Measurements from ENCODE around the gene FABP7.
A peak's percentile ranks its signal among the peaks of the same experiment; 100 is the strongest.

FABP7 gene

DNA sequence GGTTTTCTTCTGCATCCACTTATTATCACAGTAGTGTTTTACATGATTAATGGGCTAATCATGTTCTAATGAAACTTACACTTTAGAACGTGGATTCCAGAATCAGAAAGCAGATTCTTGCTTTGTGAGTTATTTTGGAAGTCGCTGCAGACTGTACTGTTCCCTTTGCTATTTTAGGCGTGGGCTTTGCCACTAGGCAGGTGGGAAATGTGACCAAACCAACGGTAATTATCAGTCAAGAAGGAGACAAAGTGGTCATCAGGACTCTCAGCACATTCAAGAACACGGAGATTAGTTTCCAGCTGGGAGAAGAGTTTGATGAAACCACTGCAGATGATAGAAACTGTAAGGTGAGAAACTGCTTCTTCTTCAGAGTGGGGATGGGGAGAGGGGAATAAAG, 598 bp downstream of the FABP7 start:
- H3K4me1 ChIP-seq (ENCODE audit: low read depth, poor library complexity, severe bottlenecking) = peaks cover 11% of the 10 kb centered on the region
- no peaks in the 10 kb centered on the region for H4K20me1 ChIP-seq (ENCODE audit: insufficient read depth)
- H3K36me3 ChIP-seq (ENCODE audit: insufficient read depth) = no peaks in the 10 kb centered on the region
- no peaks in the 10 kb centered on the region for H3K27me3 ChIP-seq (ENCODE audit: insufficient read depth, low read depth)
- H3K27ac ChIP-seq = no peak overlapping the region
- no peak overlapping the region for H3K4me3 ChIP-seq (IDR thresholded peaks at IDR 0.05; ENCODE audit: insufficient read depth, low read depth, low read length)
- no peaks in the 10 kb centered on the region for H3K79me2 ChIP-seq (ENCODE audit: insufficient read depth, low read depth)
- TF ChIP-seq, protein P1, sequence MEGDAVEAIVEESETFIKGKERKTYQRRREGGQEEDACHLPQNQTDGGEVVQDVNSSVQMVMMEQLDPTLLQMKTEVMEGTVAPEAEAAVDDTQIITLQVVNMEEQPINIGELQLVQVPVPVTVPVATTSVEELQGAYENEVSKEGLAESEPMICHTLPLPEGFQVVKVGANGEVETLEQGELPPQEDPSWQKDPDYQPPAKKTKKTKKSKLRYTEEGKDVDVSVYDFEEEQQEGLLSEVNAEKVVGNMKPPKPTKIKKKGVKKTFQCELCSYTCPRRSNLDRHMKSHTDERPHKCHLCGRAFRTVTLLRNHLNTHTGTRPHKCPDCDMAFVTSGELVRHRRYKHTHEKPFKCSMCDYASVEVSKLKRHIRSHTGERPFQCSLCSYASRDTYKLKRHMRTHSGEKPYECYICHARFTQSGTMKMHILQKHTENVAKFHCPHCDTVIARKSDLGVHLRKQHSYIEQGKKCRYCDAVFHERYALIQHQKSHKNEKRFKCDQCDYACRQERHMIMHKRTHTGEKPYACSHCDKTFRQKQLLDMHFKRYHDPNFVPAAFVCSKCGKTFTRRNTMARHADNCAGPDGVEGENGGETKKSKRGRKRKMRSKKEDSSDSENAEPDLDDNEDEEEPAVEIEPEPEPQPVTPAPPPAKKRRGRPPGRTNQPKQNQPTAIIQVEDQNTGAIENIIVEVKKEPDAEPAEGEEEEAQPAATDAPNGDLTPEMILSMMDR (conservative IDR thresholded peaks at IDR 0.05; ENCODE audit: low read depth, low read length) = no peak
- H3K4me2 ChIP-seq = peak overlapping the region; percentile 14; the same call in 1 of the 2 replicates
- no peak overlapping the region for H2AFZ ChIP-seq (ENCODE audit: low read depth)
- H3K9ac ChIP-seq = no peak overlapping the region; the same call in 1 of the 2 replicates

DNA sequence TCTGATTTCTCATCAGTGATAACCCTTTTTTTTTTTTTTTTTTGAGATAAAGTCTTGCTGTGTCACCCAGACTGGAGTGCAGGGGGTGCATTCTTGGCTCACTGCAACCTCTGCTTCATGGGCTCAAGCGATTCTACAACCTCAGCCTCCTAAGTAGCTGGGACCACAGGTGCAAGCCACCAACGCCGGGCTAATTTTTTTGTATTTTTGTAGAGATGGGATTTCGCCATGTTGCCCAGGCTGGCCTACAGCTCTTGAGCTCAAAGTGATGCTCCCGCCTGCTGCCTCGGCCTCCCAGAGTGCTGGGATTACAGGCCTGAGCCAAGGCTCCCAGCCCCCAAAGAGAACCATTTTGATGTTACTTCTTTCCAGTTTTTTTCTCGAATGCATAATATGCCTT, 2.2 kb downstream of the FABP7 start:
- H3K27me3 ChIP-seq (ENCODE audit: insufficient read depth, low read depth) = no peaks in the 10 kb centered on the region
- H4K20me1 ChIP-seq (ENCODE audit: insufficient read depth) = no peaks in the 10 kb centered on the region
- no peaks in the 10 kb centered on the region for H3K36me3 ChIP-seq (ENCODE audit: insufficient read depth)
- no peak overlapping the region for H3K4me2 ChIP-seq
- H3K4me1 ChIP-seq (ENCODE audit: low read depth, poor library complexity, severe bottlenecking) = peaks cover 11% of the 10 kb centered on the region
- H3K9ac ChIP-seq = no peak overlapping the region
- TF ChIP-seq, protein P1 (conservative IDR thresholded peaks at IDR 0.05; ENCODE audit: low read depth, low read length) = no peak
- H3K79me2 ChIP-seq (ENCODE audit: insufficient read depth, low read depth) = no peaks in the 10 kb centered on the region
- no peak overlapping the region for H3K4me3 ChIP-seq (IDR thresholded peaks at IDR 0.05; ENCODE audit: insufficient read depth, low read depth, low read length)
- H3K27ac ChIP-seq = no peak overlapping the region
- no peak overlapping the region for H2AFZ ChIP-seq (ENCODE audit: low read depth)

DNA sequence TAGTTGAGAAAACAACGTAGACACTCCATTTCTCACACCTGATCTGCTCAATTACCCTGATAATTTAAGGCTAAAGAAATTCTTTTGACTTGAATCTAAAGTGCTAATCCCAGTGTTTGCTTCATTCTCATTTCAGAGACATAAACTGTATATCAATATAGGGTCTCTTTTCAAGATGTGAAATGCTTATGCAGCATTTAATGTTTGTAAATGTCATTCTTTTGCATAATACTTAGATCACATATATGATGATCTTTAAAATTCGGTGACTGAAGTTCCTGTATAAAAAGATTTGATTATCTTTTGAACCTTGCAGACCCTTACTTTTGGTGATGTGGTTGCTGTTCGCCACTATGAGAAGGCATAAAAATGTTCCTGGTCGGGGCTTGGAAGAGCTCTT, 3.9 kb downstream of the FABP7 start:
- H3K27ac ChIP-seq = no peak overlapping the region
- H3K4me3 ChIP-seq (IDR thresholded peaks at IDR 0.05; ENCODE audit: insufficient read depth, low read depth, low read length) = no peak overlapping the region
- H3K27me3 ChIP-seq (ENCODE audit: insufficient read depth, low read depth) = no peaks in the 10 kb centered on the region
- no peaks in the 10 kb centered on the region for H4K20me1 ChIP-seq (ENCODE audit: insufficient read depth)
- peaks cover 22% of the 10 kb centered on the region for H3K4me1 ChIP-seq (ENCODE audit: low read depth, poor library complexity, severe bottlenecking)
- TF ChIP-seq, protein P1 (conservative IDR thresholded peaks at IDR 0.05; ENCODE audit: low read depth, low read length) = no peak
- H3K9ac ChIP-seq = no peak overlapping the region
- H2AFZ ChIP-seq (ENCODE audit: low read depth) = no peak overlapping the region
- no peak overlapping the region for H3K4me2 ChIP-seq
- H3K36me3 ChIP-seq (ENCODE audit: insufficient read depth) = no peaks in the 10 kb centered on the region
- no peaks in the 10 kb centered on the region for H3K79me2 ChIP-seq (ENCODE audit: insufficient read depth, low read depth)

DNA sequence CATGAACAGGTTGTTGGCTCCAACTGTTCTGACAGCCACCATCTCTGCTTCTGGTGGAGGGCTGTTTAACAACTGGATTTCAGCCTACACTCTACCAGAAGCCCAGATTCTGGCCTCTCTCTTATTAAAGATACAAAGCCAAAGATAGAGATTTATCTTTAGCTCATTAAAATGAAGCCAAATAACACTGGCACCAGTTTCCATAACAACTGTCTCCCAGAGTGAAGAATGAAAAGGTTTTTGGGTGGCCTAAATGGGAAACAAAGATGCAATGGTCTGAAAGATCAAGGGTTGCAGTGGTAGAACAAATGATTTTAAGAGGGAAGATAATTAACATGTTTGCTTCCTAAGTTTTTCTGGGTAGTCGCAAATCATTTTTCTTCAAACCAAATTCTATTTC, 6.4 kb downstream of the FABP7 start:
- Histone ChIP-seq H3K27ac (no peak overlapping the region), H2AFZ (ENCODE audit: low read depth) (no peak overlapping the region), H4K20me1 (ENCODE audit: insufficient read depth) (no peaks in the 10 kb centered on the region), H3K9ac (no peak overlapping the region), H3K4me2 (no peak overlapping the region), H3K79me2 (ENCODE audit: insufficient read depth, low read depth) (no peaks in the 10 kb centered on the region), H3K27me3 (ENCODE audit: insufficient read depth, low read depth) (no peaks in the 10 kb centered on the region), H3K4me1 (ENCODE audit: low read depth, poor library complexity, severe bottlenecking) (peaks cover 15% of the 10 kb centered on the region), H3K36me3 (ENCODE audit: insufficient read depth) (no peaks in the 10 kb centered on the region), H3K4me3 (IDR thresholded peaks at IDR 0.05; ENCODE audit: insufficient read depth, low read depth, low read length) (no peak overlapping the region)
- TF ChIP-seq, protein P1 (conservative IDR thresholded peaks at IDR 0.05; ENCODE audit: low read depth, low read length) = no peak

All from KMS-11 (cell line).